Activated CD4-positive, alpha-beta T cell treated with anti-CD3 and anti-CD28 coated beads for 4 hours (primary cell): ENCODE results near the gene AGO4.
"Not testable (repeated sequence)": the region's sequence is repeated elsewhere in the genome, so short reads cannot be mapped to it uniquely, and the experiment has no call there.

ENCODE experiments used
- DNase-seq, 2 donors: peaks; one replicate each; pipeline ENCODE4 v3.0.0-alpha.2; 2020

AGO4 gene

GRCh38 chr1:35869245-35869950 is 61.6 kb downstream of the AGO4 start:
- DNase-seq, result not testable (repeated sequence)

- DNase-seq, result no peak
Measured at GRCh38 chr1:35870651-35871309, 63.0 kb downstream of the AGO4 start.

GRCh38 chr1:35873243-35873750 is 65.5 kb downstream of the AGO4 start:
- DNase-seq, result no peak

GRCh38 chr1:35874115-35874514 is 66.3 kb downstream of the AGO4 start:
- DNase-seq, result not testable (repeated sequence)

- DNase-seq, result no peak
Measured at GRCh38 chr1:35876988-35877387, 69.2 kb downstream of the AGO4 start.

DNA sequence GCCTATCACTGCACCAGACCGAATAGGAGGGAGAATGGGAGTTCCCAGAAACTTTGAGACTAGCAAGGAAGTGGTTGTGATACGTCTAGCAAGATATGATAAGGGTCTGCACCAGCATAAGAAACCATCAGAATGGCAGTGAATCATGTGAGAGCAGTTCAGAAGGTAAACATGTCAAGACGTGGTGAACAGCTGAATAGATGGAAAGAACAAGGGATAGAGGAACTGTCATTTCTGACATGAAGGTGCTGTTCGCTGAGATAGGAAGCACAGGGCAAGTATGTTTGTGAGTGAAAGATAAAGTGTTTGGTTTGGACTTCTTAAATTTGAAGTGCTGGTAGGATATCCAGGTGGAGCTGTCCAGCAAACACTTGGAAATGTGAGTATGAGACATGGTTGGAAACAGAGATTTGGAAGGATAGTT is 74.0 kb downstream of the AGO4 start:
- no peak for DNase-seq

- no peak for DNase-seq
Measured at GRCh38 chr1:35882586-35882944, 74.7 kb downstream of the AGO4 start.

DNA sequence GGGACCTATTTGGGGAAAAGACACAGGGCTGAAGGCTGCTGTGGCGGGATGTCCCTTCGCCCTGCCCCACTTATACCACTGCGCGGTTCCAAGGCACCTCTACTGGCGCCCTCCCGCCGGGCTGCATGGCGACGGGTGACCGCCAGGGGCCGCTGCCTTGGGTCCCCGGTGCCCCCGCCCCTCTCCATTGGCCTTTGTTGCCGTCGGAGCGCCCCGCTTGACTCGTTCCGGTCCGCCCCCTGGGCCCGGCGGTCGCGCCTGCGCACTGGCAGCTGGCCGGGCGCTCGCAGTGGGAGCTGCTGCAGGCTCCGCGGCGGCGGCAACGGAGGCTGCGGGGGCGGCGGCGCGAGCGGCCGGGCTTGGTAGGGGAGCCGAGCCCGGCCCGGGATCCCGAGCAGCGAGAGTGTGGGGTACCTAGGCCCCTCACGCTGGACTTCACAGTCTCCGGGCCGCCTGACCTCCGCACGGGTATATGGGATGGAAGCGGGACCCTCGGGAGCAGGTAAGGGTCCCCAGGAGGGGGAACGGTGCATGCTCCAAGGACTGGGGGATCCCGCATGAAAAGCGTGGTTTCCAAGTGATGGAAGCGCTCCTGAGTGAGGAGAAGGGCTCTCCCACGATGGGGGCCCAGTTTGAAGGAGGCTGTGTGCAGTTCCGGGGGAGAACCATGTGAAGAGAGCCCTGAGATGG is 75.3 kb downstream of the AGO4 start, which contains the start of gene AGO1:
Gene AGO1, plus strand, starts transcription at position 265 of the 690 bp plus-strand sequence. Its CDS starts 213 bp downstream, at position 478.
- peak; percentile 96 to 97 for DNase-seq

GRCh38 chr1:35883635-35884101 is 75.9 kb downstream of the AGO4 start:
- peak; percentile 49 to 56 for DNase-seq

- no peak for DNase-seq
Measured at GRCh38 chr1:35884934-35885333, 77.1 kb downstream of the AGO4 start.

DNA sequence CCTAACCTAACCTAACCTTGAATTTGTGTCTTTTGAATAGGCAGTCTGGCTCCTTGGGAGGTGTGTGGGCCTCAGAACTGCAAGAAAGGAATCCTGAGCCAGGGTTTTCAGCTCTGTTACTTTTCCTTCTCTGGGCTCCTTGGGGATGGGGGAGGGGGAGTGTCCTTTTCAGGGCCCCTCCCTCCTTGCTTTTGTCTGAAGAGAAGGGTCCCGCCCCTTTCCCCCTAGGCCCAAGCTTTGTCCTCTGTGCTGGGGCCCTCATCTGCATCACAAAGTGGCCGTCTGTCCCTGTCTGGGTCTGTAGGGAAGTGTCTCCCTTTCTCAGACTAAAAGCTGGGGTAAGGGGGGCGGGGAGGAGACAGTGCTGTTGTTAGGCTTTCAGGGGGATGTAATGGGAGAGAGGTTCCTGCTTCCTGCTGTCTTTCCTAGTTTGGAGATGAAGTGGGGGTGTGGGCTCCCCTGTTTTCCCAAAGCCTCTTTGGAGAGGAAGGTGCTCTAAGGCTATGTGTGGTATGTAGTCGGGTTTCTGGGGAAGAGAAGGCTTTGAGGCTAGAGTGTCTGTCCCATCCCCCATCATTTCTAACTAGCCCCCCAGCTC is 78.2 kb downstream of the AGO4 start:
- DNase-seq, result no peak

DNA sequence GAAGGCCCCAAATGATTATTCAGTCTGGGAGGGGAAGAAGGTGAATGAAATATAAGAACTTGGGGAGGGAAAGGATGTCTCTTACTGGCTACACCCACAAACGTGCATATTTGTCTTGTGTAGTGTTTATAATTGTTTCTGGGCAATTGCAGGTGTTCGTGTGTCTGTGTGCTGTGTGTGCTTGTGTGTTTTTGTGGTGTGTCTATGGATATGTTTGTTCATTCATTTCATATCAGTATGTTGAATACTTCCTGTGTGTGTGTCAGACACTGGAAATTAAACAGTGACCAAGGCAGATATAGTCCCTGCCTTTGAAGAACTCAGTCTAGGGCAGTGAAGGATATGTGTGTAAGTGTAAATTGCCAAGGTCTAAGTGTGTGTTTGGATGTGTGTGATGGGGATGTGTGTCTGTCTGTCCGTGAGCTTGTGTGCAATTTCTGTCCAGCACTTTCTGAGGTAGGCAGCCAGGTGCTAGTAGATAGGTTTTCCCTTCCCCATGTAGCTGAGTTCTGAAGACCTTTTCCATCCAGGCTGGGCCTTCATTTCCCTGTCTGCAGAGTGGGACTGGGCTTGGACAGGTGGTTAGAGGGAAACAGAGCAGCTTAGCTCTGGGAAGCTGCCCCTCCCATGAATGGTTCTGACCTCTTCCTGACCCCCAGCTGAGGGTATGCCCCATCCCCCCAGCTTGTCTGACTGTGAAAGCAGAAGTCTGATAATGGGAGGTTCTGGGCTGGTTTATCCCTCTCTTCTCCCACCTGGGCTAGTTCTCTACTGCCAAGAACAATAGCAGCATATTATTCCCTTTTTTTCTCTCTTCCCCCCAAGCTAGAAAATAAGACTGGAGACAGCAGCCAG is 79.0 kb downstream of the AGO4 start:
- no peak for DNase-seq

GRCh38 chr1:35887508-35887907 is 79.7 kb downstream of the AGO4 start:
- no peak for DNase-seq

DNA sequence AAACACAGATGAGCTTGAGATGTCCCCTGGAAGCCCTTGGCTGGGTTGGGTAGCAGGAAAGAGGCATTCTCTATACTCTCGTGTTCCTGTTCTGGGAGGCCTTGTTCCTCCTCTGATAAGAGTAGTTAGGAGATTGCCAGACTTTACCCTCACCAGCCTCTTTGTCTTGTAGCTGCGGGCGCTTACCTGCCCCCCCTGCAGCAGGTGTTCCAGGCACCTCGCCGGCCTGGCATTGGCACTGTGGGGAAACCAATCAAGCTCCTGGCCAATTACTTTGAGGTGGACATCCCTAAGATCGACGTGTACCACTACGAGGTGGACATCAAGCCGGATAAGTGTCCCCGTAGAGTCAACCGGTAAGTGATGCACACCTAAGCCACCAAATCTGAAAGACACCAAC is 80.4 kb downstream of the AGO4 start:
- no peak for DNase-seq

- DNase-seq, result not testable (repeated sequence)
Measured at GRCh38 chr1:35888981-35889380, 81.2 kb downstream of the AGO4 start.

DNA sequence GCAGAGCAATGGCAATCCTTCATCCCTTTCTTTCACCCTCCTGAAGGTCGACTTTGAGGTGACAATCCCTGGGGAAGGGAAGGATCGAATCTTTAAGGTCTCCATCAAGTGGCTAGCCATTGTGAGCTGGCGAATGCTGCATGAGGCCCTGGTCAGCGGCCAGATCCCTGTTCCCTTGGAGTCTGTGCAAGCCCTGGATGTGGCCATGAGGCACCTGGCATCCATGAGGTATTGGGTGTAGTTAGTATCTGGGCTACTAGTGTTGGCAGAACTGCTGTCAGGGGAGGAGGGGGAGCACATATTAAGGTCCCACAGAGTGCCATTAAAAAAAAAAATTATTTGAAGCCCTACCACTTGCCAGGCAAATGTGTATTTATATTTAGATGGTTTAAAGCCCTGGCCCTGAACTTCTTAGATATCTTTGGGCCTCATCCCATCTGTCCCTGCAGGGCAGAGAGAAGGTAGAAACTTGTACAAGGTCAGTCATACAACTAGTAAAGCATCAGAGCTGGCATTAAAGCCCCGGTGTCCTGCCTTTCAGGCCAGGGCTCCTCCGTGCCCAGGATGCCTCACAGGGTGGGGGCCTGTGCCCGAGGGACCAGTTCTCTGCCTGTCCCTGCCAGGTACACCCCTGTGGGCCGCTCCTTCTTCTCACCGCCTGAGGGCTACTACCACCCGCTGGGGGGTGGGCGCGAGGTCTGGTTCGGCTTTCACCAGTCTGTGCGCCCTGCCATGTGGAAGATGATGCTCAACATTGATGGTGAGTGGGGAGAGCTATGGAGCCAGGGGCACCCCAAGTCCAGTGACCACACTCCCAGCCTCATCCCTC is 85.4 kb downstream of the AGO4 start:
- no peak for DNase-seq

- DNase-seq, result no peak
Measured at GRCh38 chr1:35894183-35894582, 86.4 kb downstream of the AGO4 start.

GRCh38 chr1:35894656-35895055 is 86.8 kb downstream of the AGO4 start:
- DNase-seq, result no peak

DNA sequence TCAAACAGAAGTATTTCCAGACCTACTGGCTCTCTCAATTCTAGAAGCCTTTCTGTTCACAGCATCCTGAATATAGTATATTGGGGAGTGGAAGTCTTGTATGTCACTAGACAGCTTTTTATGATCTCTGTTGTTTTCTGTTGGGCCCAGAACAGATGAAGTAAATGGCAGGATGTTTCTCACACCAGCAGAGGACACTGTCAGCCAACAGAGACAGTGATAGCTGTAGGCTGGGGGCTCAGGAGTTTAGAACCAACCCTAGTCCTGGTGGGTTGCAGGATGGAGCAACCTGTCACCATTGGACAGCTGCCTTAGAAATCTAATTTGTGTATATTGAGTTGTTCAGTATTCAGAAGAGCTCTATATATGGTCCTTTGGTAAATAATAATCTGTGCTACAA is 92.1 kb downstream of the AGO4 start:
- DNase-seq, result no peak

DNA sequence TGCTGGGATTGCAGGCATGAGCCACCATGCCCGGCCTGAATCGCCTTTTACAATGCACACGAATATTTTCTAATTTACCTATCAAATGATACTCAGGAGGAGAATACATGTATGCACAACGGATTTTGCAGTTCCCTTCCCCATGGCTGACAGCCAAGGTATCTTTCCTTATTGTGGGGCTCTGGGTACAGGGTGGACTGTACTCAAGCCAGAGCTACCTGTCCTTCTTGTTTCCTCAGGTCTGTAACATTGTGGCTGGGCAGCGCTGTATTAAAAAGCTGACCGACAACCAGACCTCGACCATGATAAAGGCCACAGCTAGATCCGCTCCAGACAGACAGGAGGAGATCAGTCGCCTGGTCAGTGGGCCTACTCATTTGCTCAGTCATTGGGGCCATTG is 93.4 kb downstream of the AGO4 start:
- DNase-seq, result no peak

- no peak for DNase-seq
Measured at GRCh38 chr1:35902671-35903070, 94.9 kb downstream of the AGO4 start.
